Prostate gland (tissue), 2 donors: ENCODE results near the gene UBR4. TPM values are rescaled to one million over a fixed set of nuclear protein-coding genes. Genes with fewer than 3 reads are reported as not detected.

Source experiments
- DNase-seq: peaks from one replicate; pipeline ENCODE4 v3.0.0-alpha.2; 2019; ENCODE audit warnings: low spot score
- H3K27ac ChIP-seq, 2 donors: fragments of 200-600 bp; sonication (generic); 2 replicates each; pipeline ENCODE4 v1.5.1; 2017 to 2019
- H3K27me3 ChIP-seq: fragments of 200-600 bp; sonication (generic); replicated peaks from 2 replicates; pipeline ENCODE4 v1.5.1; 2019; ENCODE audit not compliant: insufficient read depth
- H3K36me3 ChIP-seq, 2 donors: fragments of 200-600 bp; sonication (generic); 1 replicate in 1 of 2; 2 replicates in 1 of 2; pipeline versions ENCODE4 v1.5.1 to v1.8.1; 2017 to 2019
- H3K4me1 ChIP-seq: fragments of 200-600 bp; sonication (generic); replicated peaks from 2 replicates; pipeline ENCODE4 v1.5.1; 2019
- H3K4me3 ChIP-seq, 2 donors: fragments of 200-600 bp; sonication (generic); 2 replicates each; pipeline ENCODE4 v1.5.1; 2017 to 2019
- H3K9me3 ChIP-seq: fragments of 200-600 bp; sonication (generic); 2 replicates; pipeline ENCODE4 v1.5.1; 2017
- POLR2A ChIP-seq: fragments of 450-650 bp; IDR thresholded peaks from one replicate; pipeline ENCODE4 v1.6.1; 2016; ENCODE audit warnings: antibody characterized with exemption, mild to moderate bottlenecking
- POLR2AphosphoS5 ChIP-seq: sonication (generic); formaldehyde crosslinking; IDR thresholded peaks from one replicate; pipeline ENCODE4 v1.6.1; 2017; ENCODE audit warnings: antibody characterized with exemption
- WGBS: methylation state at CpG from one replicate; pipeline ENCODE4 v1.1.5; 2018; 5-methylcytosine and 5-hydroxymethylcytosine counted together
- intact Hi-C: fragments of 100-400 bp; cut with DNase I; formaldehyde crosslinking; loops from one replicate; pipeline ENCODE4 v1.14.2; 2022
- total RNA-seq, 2 donors: library from RNA; depleted of rRNA; stranded (reverse); fragments of >200 nt; gene quantifications; one replicate each; pipeline ENCODE4 v1.1.0, GENCODE V29; 2016
- TF ChIP-seq, protein P1 (sequence below), 4 experiments: fragments of 200-600 bp in 2 of 4; fragments of 450-650 bp in 2 of 4; sonication (generic) in 2 of 4; IDR thresholded peaks; 1 replicate in 3 of 4; 2 replicates in 1 of 4; pipeline ENCODE4 v1.5.1; 2016 to 2019; ENCODE audit warnings: antibody characterized with exemption in 4 of 4, mild to moderate bottlenecking in 2 of 4, moderate library complexity in 2 of 4

Gene UBR4
- total RNA-seq, 2 donors from 2014 or later: 93.5 to 311 TPM

DNA sequence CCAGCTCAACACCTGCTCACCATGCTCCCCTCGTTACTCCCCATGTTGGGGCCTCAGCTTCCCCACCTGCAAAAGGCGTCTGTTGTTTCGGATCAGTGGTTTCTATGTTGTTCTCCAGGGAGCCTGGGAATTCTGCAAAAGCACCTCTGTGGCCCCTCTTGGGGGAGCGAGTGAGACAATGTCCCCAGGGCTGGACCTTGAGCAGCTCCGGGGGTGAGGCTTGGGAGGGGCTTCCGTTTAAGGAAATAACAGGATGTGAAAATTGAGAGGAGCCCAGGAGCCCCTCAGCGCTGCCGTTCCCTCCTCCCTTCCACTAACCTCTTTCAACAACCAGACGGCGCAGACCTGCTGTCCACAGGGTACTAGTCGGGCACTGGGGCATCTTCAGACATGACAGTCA is 155.1 kb downstream of the UBR4 start:
- H3K36me3 ChIP-seq: no peaks in the 10 kb centered on the region
- DNase-seq: no peak
- H3K27ac ChIP-seq: no peak overlapping the region
- intact Hi-C loops: no loop called here
- H3K9me3 ChIP-seq: no peaks in the 10 kb centered on the region
- WGBS: 37% methylated on average over 11 of the region's 11 CpGs
- TF ChIP-seq, protein P1, sequence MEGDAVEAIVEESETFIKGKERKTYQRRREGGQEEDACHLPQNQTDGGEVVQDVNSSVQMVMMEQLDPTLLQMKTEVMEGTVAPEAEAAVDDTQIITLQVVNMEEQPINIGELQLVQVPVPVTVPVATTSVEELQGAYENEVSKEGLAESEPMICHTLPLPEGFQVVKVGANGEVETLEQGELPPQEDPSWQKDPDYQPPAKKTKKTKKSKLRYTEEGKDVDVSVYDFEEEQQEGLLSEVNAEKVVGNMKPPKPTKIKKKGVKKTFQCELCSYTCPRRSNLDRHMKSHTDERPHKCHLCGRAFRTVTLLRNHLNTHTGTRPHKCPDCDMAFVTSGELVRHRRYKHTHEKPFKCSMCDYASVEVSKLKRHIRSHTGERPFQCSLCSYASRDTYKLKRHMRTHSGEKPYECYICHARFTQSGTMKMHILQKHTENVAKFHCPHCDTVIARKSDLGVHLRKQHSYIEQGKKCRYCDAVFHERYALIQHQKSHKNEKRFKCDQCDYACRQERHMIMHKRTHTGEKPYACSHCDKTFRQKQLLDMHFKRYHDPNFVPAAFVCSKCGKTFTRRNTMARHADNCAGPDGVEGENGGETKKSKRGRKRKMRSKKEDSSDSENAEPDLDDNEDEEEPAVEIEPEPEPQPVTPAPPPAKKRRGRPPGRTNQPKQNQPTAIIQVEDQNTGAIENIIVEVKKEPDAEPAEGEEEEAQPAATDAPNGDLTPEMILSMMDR (IDR thresholded peaks at IDR 0.05): no peak
- TF ChIP-seq POLR2A: no peak
- H3K4me3 ChIP-seq: no peak overlapping the region
- no peaks in the 10 kb centered on the region for H3K4me1 ChIP-seq
- no peaks in the 10 kb centered on the region for H3K27me3 ChIP-seq

DNA sequence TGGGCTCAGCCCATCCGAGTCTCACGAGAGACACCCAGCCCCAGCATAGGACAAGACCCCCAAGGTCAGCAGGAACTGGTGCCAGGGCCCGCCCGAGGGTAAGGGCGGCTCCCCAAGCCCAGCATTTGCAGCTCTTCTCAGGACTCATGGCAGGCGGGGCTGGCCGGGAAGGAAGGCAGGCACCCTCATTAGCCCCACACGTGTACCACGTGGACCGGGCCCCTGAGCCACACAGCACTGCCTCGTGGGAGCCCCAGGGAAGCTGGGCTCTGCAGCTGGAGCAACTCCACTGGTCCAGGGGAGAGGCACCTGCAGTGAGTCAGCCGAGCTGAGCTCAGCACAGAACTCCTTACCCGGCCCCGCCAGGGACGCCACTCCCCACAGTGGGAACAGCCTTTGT is 155.8 kb downstream of the UBR4 start:
- Histone ChIP-seq H3K27ac (no peak overlapping the region), H3K36me3 (no peaks in the 10 kb centered on the region), H3K27me3 (no peaks in the 10 kb centered on the region), H3K4me1 (no peaks in the 10 kb centered on the region), H3K9me3 (no peaks in the 10 kb centered on the region), H3K4me3 (no peak overlapping the region)
- intact Hi-C loops: no loop called here
- 77% methylated on average over 15 of the region's 15 CpGs for WGBS
- DNase-seq: no peak
- TF ChIP-seq POLR2A: no peak
- TF ChIP-seq, protein P1 (IDR thresholded peaks at IDR 0.05): no peak
- TF ChIP-seq POLR2AphosphoS5: no peak

DNA sequence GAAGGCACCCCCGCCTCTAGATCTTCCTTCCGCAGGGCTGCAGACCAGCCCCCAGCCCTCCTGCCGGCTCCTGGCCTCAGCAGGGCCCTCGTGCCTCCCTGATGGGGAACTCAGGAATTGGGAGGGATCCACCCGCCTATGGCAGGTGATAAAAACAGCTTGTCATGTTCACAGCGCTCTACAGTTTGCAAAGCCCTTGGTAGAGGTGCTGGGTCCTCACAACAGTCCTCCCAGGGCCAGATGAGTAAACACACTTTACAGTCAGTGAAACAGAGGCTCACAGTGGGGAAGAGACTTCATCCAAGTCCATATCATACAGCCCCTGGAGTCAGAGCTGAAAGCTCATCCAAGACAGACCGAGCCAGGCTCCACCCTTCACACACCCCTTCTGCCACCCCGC is 156.6 kb downstream of the UBR4 start:
- Histone ChIP-seq H3K4me3 (no peak overlapping the region), H3K9me3 (no peaks in the 10 kb centered on the region), H3K4me1 (no peaks in the 10 kb centered on the region), H3K27me3 (no peaks in the 10 kb centered on the region), H3K36me3 (no peaks in the 10 kb centered on the region), H3K27ac (no peak overlapping the region)
- WGBS: 81% methylated on average over 8 of the region's 8 CpGs
- DNase-seq: no peak
- intact Hi-C loops: no loop called here
- TF ChIP-seq POLR2A (no peak), POLR2AphosphoS5 (no peak)
- TF ChIP-seq, protein P1 (IDR thresholded peaks at IDR 0.05): no peak

DNA sequence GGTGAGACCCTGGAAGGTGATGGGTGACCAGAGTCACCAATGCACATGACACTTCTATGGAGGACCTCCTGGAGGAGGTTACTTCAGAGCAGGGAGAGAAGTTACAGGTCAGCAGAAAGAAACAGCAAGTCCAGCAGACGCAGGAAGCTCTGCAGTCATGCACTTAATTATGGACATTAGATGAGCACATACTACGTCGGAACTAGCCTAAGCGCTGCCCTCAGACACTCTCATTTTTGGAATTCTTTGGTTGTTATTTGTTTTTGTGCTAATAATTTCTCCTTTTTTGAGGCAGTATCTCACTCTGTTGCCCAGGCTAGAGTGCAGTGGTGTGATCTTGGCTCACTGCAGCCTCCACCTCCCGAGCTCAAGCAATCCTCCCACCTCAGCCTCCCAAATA is 160.3 kb downstream of the UBR4 start:
- Histone ChIP-seq H3K27ac (no peak overlapping the region), H3K9me3 (no peaks in the 10 kb centered on the region), H3K27me3 (no peaks in the 10 kb centered on the region), H3K36me3 (no peaks in the 10 kb centered on the region), H3K4me1 (no peaks in the 10 kb centered on the region), H3K4me3 (no peak overlapping the region)
- 89% methylated on average over 5 of the region's 5 CpGs for WGBS
- no peak for DNase-seq
- TF ChIP-seq POLR2AphosphoS5: no peak
- TF ChIP-seq POLR2A: no peak
- TF ChIP-seq, protein P1 (IDR thresholded peaks at IDR 0.05): no peak
- intact Hi-C loops: no loop called here

DNA sequence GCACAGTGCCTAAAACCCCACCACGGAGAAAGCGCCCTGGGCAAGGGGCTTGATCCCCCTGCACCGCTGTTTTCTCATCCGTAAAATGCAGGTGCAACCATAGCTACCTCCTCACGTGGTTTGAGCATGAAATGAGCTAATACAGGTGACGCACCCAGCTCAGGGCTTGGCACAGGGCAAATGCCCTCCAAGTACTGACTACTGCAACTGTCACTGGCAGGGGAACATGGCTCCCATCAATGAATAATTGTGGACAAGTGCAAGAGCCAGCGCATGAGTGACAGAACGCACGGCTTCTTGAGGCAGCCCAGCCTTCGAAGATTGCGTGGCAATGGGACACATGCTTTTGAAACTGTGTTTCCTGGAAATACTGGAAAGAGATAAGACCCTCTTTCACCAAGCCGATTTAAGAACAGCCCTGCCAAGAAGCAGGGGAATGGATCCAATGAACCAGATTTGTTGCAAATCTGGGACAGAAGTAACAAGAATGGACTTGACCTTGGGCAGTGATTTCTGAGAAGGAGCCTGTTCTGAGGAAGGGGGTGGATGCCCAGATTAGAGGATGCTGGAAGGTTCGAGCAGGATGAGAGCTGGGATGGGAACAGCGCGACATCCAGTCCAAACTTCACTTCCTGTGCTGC is 160.8 kb downstream of the UBR4 start:
- Histone ChIP-seq H3K4me3 (no peak overlapping the region), H3K36me3 (no peaks in the 10 kb centered on the region), H3K27ac (no peak overlapping the region), H3K9me3 (no peaks in the 10 kb centered on the region), H3K4me1 (no peaks in the 10 kb centered on the region), H3K27me3 (no peaks in the 10 kb centered on the region)
- no peak for TF ChIP-seq POLR2AphosphoS5
- TF ChIP-seq, protein P1 (IDR thresholded peaks at IDR 0.05): no peak
- 53% methylated on average over 15 of the region's 15 CpGs for WGBS
- no peak for DNase-seq
- intact Hi-C loops: no loop called here
